Measurements from ENCODE around the gene FALEC. TPM values are rescaled to one million over a fixed set of nuclear protein-coding genes. Genes with fewer than 3 reads are reported as not detected.

FALEC gene
- total RNA-seq, 1 experiment from 2014 or later, result 1.0 TPM

- in situ Hi-C loops (cut with HindIII; ENCODE audit: low pct_unique_long_range_greater_than_20kb, low sequenced_read_pairs), result no loop called here
- TF ChIP-seq SIN3A (IDR thresholded peaks at IDR 0.05; ENCODE audit: borderline replicate concordance, insufficient read depth, low read depth, low read length) (no peak), TCF7L2 (IDR thresholded peaks at IDR 0.05; ENCODE audit: low read depth, low read length) (no peak), CTCF (IDR thresholded peaks at IDR 0.05) (no peak), REST (IDR thresholded peaks at IDR 0.05; ENCODE audit: insufficient read depth in 1 of 2, low read depth in 2 of 2, low read length in 1 of 2) (no peak), POLR2AphosphoS5 (IDR thresholded peaks at IDR 0.05; ENCODE audit: low read depth, low read length) (no peak)
Observed at GRCh38 chr1:150508982-150509381, 6.6 kb upstream of the FALEC start.

GRCh38 chr1:150511551-150511950 is 4.0 kb upstream of the FALEC start:
- CTCF ChIA-PET, result no interaction called here
- no peaks in the 10 kb centered on the region for H3K36me3 ChIP-seq (ENCODE audit: control insufficient read depth, insufficient read depth, low read length)
- no peak for TF ChIP-seq POLR2AphosphoS5 (IDR thresholded peaks at IDR 0.05; ENCODE audit: low read depth, low read length)
- TF ChIP-seq CTCF (IDR thresholded peaks at IDR 0.05), result no peak
- TF ChIP-seq TCF7L2 (IDR thresholded peaks at IDR 0.05; ENCODE audit: low read depth, low read length), result no peak
- TF ChIP-seq SIN3A (IDR thresholded peaks at IDR 0.05; ENCODE audit: borderline replicate concordance, insufficient read depth, low read depth, low read length), result no peak
- TF ChIP-seq REST (IDR thresholded peaks at IDR 0.05; ENCODE audit: insufficient read depth in 1 of 2, low read depth in 2 of 2, low read length in 1 of 2), result no peak
- no peak overlapping the region for H3K4me3 ChIP-seq (ENCODE audit: low read depth in 2 of 2, low read length in 2 of 2)
- H3K4me1 ChIP-seq (ENCODE audit: control insufficient read depth, insufficient read depth, low read length), result no peaks in the 10 kb centered on the region
- no TSS peak for BruUV-seq (replicated peaks)
- no peak overlapping the region for H3K27ac ChIP-seq (ENCODE audit: low read length)
- DNase-seq (ENCODE audit: low read depth, low spot score) (no peak), ATAC-seq (no peak)
- intact Hi-C loops (cut with micrococcal nuclease; ENCODE audit: unreplicated experiment), result no loop called here
- in situ Hi-C loops (cut with HindIII; ENCODE audit: low pct_unique_long_range_greater_than_20kb, low sequenced_read_pairs), result no loop called here
- POLR2A ChIA-PET, result interaction anchor here (0.6 kb wide), 1 partner anchor 262 kb away, joined by 3 read pairs; no protein-coding TSS in a partner anchor
- no peaks in the 10 kb centered on the region for H3K27me3 ChIP-seq (ENCODE audit: control insufficient read depth, insufficient read depth, low read length)
- no peaks in the 10 kb centered on the region for H3K9me3 ChIP-seq (ENCODE audit: control insufficient read depth, insufficient read depth, low read depth, low read length)

More at GRCh38 chr1:150508982-150509381, 6.6 kb upstream of the FALEC start:
- peaks cover 2% of the 10 kb centered on the region; the same call in 1 of the 2 replicates for H3K36me3 ChIP-seq (ENCODE audit: control insufficient read depth, insufficient read depth, low read length)
- H3K27me3 ChIP-seq (ENCODE audit: control insufficient read depth, insufficient read depth, low read length), result no peaks in the 10 kb centered on the region
- no TSS peak for BruUV-seq (replicated peaks)
- ChIA-PET POLR2A (no interaction called here), CTCF (no interaction called here)
- no peak for DNase-seq (ENCODE audit: low read depth, low spot score)
- no peaks in the 10 kb centered on the region for H3K9me3 ChIP-seq (ENCODE audit: control insufficient read depth, insufficient read depth, low read depth, low read length)
- ATAC-seq, result peak; percentile 22; the same call in 1 of the 2 replicates
- intact Hi-C loops (cut with micrococcal nuclease; ENCODE audit: unreplicated experiment), result no loop called here
- no peaks in the 10 kb centered on the region for H3K4me1 ChIP-seq (ENCODE audit: control insufficient read depth, insufficient read depth, low read length)
- no peak overlapping the region for H3K4me3 ChIP-seq (ENCODE audit: low read depth in 2 of 2, low read length in 2 of 2)
- H3K27ac ChIP-seq (ENCODE audit: low read length), result no peak overlapping the region
